Natural killer cell (primary cell): ENCODE data around the gene ZNF32. TPM values are rescaled to one million over a fixed set of nuclear protein-coding genes. Genes with fewer than 3 reads are reported as not detected.

Experiments
- ATAC-seq, 3 donors: fragments of 150-1000 bp in 2 of 3; fragments of 200-7000 bp in 1 of 3; cut with Tn5 transposase; 1 replicate in 1 of 3; 2 replicates in 2 of 3; pipeline ENCODE4 v1.10.0; 2021; ENCODE audit warnings: mild to moderate bottlenecking in 2 of 3, moderate library complexity in 2 of 3
- DNase-seq, 2 donors: peaks; one replicate each; pipeline versions ENCODE4 v3.0.0 to v3.0.0-alpha.2; 2013 to 2021; ENCODE audit warnings: mixed read lengths in 1 of 2
- H3K27ac ChIP-seq: one replicate; pipeline ENCODE4 v1.5.1; 2013; ENCODE audit warnings: mild to moderate bottlenecking, low read length
- H3K27me3 ChIP-seq: one replicate; pipeline ENCODE4 v1.6.1; 2013; ENCODE audit warnings: low read length; ENCODE audit not compliant: control insufficient read depth, insufficient read depth
- H3K36me3 ChIP-seq: one replicate; pipeline ENCODE4 v1.6.1; 2013; ENCODE audit warnings: low read length; ENCODE audit not compliant: control insufficient read depth, insufficient read depth
- H3K4me1 ChIP-seq: one replicate; pipeline ENCODE4 v1.6.1; 2013; ENCODE audit warnings: low read length; ENCODE audit not compliant: control insufficient read depth, insufficient read depth
- H3K4me3 ChIP-seq: one replicate; pipeline ENCODE4 v1.5.1; 2013; ENCODE audit warnings: low read length
- H3K9me3 ChIP-seq: one replicate; pipeline ENCODE4 v1.6.1; 2013; ENCODE audit warnings: low read length; ENCODE audit not compliant: control insufficient read depth, insufficient read depth
- H3K27ac Mint-ChIP-seq, 2 donors: one replicate each; pipeline ENCODE4 v1.8.0; 2022; ENCODE audit warnings: mild to moderate bottlenecking in 2 of 2, mixed read lengths in 2 of 2, moderate library complexity in 1 of 2
- H3K27me3 Mint-ChIP-seq, 2 donors: one replicate each; pipeline ENCODE4 v1.8.0; 2022; ENCODE audit warnings: low read depth in 2 of 2, mixed read lengths in 2 of 2
- H3K36me3 Mint-ChIP-seq: one replicate; pipeline ENCODE4 v1.8.0; 2022; ENCODE audit warnings: mixed read lengths
- H3K4me1 Mint-ChIP-seq, 2 donors: one replicate each; pipeline ENCODE4 v1.8.0; 2022; ENCODE audit warnings: mixed read lengths in 2 of 2
- H3K4me3 Mint-ChIP-seq: one replicate; pipeline ENCODE4 v1.8.0; 2022; ENCODE audit warnings: mild to moderate bottlenecking, moderate library complexity, mixed read lengths
- H3K9me3 Mint-ChIP-seq, 2 donors: one replicate each; pipeline ENCODE4 v1.8.0; 2022; ENCODE audit warnings: mixed read lengths in 2 of 2
- CTCF ChIP-seq: fragments of 200-600 bp; IDR thresholded peaks from one replicate; pipeline ENCODE4 v1.8.0; 2022; ENCODE audit warnings: antibody characterized with exemption
- WGBS: methylation state at CpG from one replicate; pipeline ENCODE4 v1.1.7; 2013; ENCODE audit warnings: missing lambda C conversion rate; ENCODE audit not compliant: insufficient coverage; 5-methylcytosine and 5-hydroxymethylcytosine counted together
- intact Hi-C: fragments of 100-400 bp; cut with micrococcal nuclease; formaldehyde crosslinking; loops from one replicate; pipeline ENCODE4 v1.14.2; 2022
- total RNA-seq, 4 donors: library from RNA; stranded (reverse); fragments of 120-200 nt in 1 of 4; gene quantifications; one replicate each; pipeline versions ENCODE4 v1.2.3 to v1.2.4, GENCODE V29; 2013 to 2022

Gene ZNF32
- total RNA-seq, 3 donors from 2014 or later (not counting 1 experiment from before 2014, with no cell fraction given): 19.1 to 28.9 (median 26.2) TPM

GRCh38 chr10:43616697-43617370 is 31.8 kb downstream of the ZNF32 start:
- no peak for DNase-seq
- H3K27ac ChIP-seq: no peak overlapping the region
- peaks cover 34% of the 10 kb centered on the region for H3K9me3 ChIP-seq
- no peaks in the 10 kb centered on the region for H3K4me1 ChIP-seq
- Mint-ChIP-seq H3K36me3 (peaks cover 41% of the 10 kb centered on the region), H3K4me1 (peaks cover 9 to 10% of the 10 kb centered on the region in 2 donors), H3K9me3 (peaks cover 10 to 17% of the 10 kb centered on the region in 2 donors), H3K27me3 (no peaks in the 10 kb centered on the region), H3K27ac (no peak overlapping the region), H3K4me3 (no peak overlapping the region)
- no peaks in the 10 kb centered on the region for H3K27me3 ChIP-seq
- H3K4me3 ChIP-seq: no peak overlapping the region
- no peak for ATAC-seq
- intact Hi-C loops: no loop called here
- peaks cover 25% of the 10 kb centered on the region for H3K36me3 ChIP-seq
- TF ChIP-seq CTCF: no peak
- 75% methylated on average over 5 of the region's 6 CpGs for WGBS

DNA sequence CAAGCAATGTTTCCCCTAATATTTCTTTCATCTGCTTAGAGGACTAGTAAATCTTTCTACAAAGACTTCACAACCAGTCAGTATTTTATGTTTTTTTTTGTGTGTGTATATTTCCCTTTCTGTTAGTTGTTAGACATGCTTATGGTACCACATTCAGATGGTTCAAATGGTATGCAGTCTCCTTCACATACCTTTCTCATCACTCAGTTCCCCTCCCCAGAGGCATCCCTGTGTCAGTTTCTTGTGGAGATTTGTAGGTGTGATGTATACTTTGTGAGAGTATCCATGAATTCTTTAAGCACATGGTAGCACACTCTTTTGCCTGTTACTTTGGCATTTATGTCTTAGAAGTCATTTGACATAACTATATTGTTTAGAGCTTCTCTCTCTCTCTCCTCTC is 38.0 kb downstream of the ZNF32 start:
- Mint-ChIP-seq H3K4me3 (no peak overlapping the region), H3K36me3 (peaks cover 11% of the 10 kb centered on the region), H3K4me1 (peaks cover 30 to 32% of the 10 kb centered on the region in 2 donors), H3K9me3 (peaks cover 0 to 4% of the 10 kb centered on the region in 2 donors), H3K27me3 (no peaks in the 10 kb centered on the region), H3K27ac (peak overlapping the region in 1 of 2 donors; percentile 3)
- TF ChIP-seq CTCF: no peak
- intact Hi-C loops: no loop called here
- Histone ChIP-seq H3K27me3 (no peaks in the 10 kb centered on the region), H3K4me1 (peaks cover 25% of the 10 kb centered on the region), H3K27ac (no peak overlapping the region), H3K9me3 (peaks cover 8% of the 10 kb centered on the region), H3K4me3 (no peak overlapping the region), H3K36me3 (peaks cover 20% of the 10 kb centered on the region)
- ATAC-seq (no peak), DNase-seq (no peak)

DNA sequence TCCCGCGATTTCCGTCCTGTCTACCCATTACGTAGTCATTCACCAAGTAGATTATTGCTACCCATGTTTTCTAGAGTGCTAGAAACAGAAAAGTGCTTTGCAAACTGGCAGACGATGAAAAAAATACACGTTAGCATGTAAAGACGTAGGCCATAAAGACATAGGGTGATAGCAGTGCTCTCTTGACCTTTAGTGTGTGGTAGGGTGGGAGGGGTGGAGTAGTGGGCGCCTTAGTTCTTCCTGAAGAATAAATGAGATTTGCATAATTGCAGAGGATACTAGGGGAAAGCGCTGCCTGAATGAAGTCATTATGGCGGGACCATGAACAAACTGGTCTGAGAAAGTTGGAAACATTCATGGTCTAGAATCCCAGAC is 41.5 kb downstream of the ZNF32 start:
- TF ChIP-seq CTCF: no peak
- no peaks in the 10 kb centered on the region for H3K36me3 Mint-ChIP-seq
- peak overlapping the region; percentile 24 to 82 for H3K27ac Mint-ChIP-seq
- H3K4me3 Mint-ChIP-seq: peak overlapping the region; percentile 83
- ATAC-seq (no peak), DNase-seq (no peak)
- Histone ChIP-seq H3K9me3 (no peaks in the 10 kb centered on the region), H3K27ac (no peak overlapping the region), H3K27me3 (no peaks in the 10 kb centered on the region), H3K4me3 (peak overlapping the region; percentile 83), H3K4me1 (peaks cover 25% of the 10 kb centered on the region), H3K36me3 (peaks cover 10% of the 10 kb centered on the region)
- no peaks in the 10 kb centered on the region for H3K27me3 Mint-ChIP-seq
- WGBS: 91% methylated on average over 10 of the region's 10 CpGs
- H3K9me3 Mint-ChIP-seq: no peaks in the 10 kb centered on the region
- intact Hi-C loops: no loop called here
- H3K4me1 Mint-ChIP-seq: peaks cover 22 to 23% of the 10 kb centered on the region in 2 donors
